GM23248 (cell line): ENCODE data around the gene CNIH2. TPM values are rescaled to one million over a fixed set of nuclear protein-coding genes. Genes with fewer than 3 reads are reported as not detected.

Source experiments
- DNase-seq: peaks from one replicate; pipeline ENCODE4 v3.0.0-alpha.2; 2015
- H2AFZ ChIP-seq: fragments of 200-600 bp; sonication (generic); 2 replicates; pipeline ENCODE4 v1.6.1; 2016; ENCODE audit warnings: antibody characterized with exemption
- H3F3A ChIP-seq: fragments of 200-600 bp; sonication (generic); 2 replicates; pipeline ENCODE4 v1.6.1; 2016; ENCODE audit warnings: mild to moderate bottlenecking, antibody characterized with exemption, mixed run types; ENCODE audit not compliant: insufficient read depth
- H3K27ac ChIP-seq: fragments of 200-600 bp; sonication (generic); 2 replicates; pipeline ENCODE4 v1.5.1; 2016; ENCODE audit warnings: mild to moderate bottlenecking
- H3K27me3 ChIP-seq: fragments of 200-600 bp; sonication (generic); replicated peaks from 2 replicates; pipeline ENCODE4 v1.6.1; 2016; ENCODE audit warnings: mild to moderate bottlenecking; ENCODE audit not compliant: insufficient read depth
- H3K36me3 ChIP-seq: fragments of 200-600 bp; sonication (generic); 2 replicates; pipeline ENCODE4 v1.6.1; 2016; ENCODE audit warnings: low read depth, mild to moderate bottlenecking
- H3K4me1 ChIP-seq: fragments of 200-600 bp; sonication (generic); 2 replicates; pipeline ENCODE4 v1.6.1; 2016; ENCODE audit warnings: mild to moderate bottlenecking; ENCODE audit not compliant: insufficient read depth
- H3K4me2 ChIP-seq: fragments of 200-600 bp; sonication (generic); one replicate; pipeline ENCODE4 v1.6.1; 2016; ENCODE audit warnings: mild to moderate bottlenecking; ENCODE audit not compliant: unreplicated experiment
- H3K4me3 ChIP-seq: fragments of 200-600 bp; sonication (generic); 2 replicates; pipeline ENCODE4 v1.5.1; 2016; ENCODE audit warnings: mild to moderate bottlenecking
- H3K79me2 ChIP-seq: fragments of 200-600 bp; sonication (generic); 2 replicates; pipeline ENCODE4 v1.6.1; 2016; ENCODE audit warnings: mild to moderate bottlenecking; ENCODE audit not compliant: insufficient read depth
- H3K9ac ChIP-seq: fragments of 200-600 bp; sonication (generic); 2 replicates; pipeline ENCODE4 v1.6.1; 2016; ENCODE audit warnings: mild to moderate bottlenecking
- H3K9me2 ChIP-seq: fragments of 200-600 bp; sonication (generic); 2 replicates; pipeline ENCODE4 v1.6.1; 2016; ENCODE audit warnings: mixed run types, mild to moderate bottlenecking, moderate library complexity; ENCODE audit not compliant: insufficient read depth
- H3K9me3 ChIP-seq: fragments of 200-600 bp; sonication (generic); one replicate; pipeline ENCODE4 v1.6.1; 2017; ENCODE audit warnings: low read depth
- H4K20me1 ChIP-seq: fragments of 200-600 bp; sonication (generic); 2 replicates; pipeline ENCODE4 v1.6.0; 2016; ENCODE audit not compliant: insufficient read depth
- EZH2 ChIP-seq: fragments of 200-600 bp; sonication (generic); IDR thresholded peaks from 2 replicates; pipeline ENCODE4 v1.6.1; 2018; ENCODE audit warnings: antibody characterized with exemption, mild to moderate bottlenecking; ENCODE audit not compliant: insufficient read depth, poor library complexity, severe bottlenecking
- EZH2phosphoT487 ChIP-seq: fragments of 200-600 bp; sonication (generic); IDR thresholded peaks from 2 replicates; pipeline ENCODE4 v1.6.1; 2018; ENCODE audit warnings: antibody characterized with exemption, moderate library complexity, mild to moderate bottlenecking, low read depth; ENCODE audit not compliant: insufficient read depth
- WGBS, 2 experiments: methylation state at CpG; one replicate each; pipeline ENCODE4 v1.1.6; 2015 to 2017; ENCODE audit warnings: low lambda C conversion rate in 2 of 2, low coverage in 1 of 2; ENCODE audit errors: missing lambda C conversion rate in 2 of 2; 5-methylcytosine and 5-hydroxymethylcytosine counted together
- in situ Hi-C: fragments of 300-500 bp; cut with MboI; formaldehyde crosslinking; loops from 2 replicates; pipeline ENCODE4 v1.15.0; 2020
- polyA plus RNA-seq: library from polyadenylated mRNA; unstranded; fragments of >200 nt; fragmentation: Nextera tagmentation; extraction: Ambion mirVana; gene quantifications from 2 replicates; pipeline ENCODE4 v1.2.1, GENCODE V29; 2016
- total RNA-seq: library from RNA; depleted of rRNA; stranded (reverse); fragments of >200 nt; shearing (Covaris generic); gene quantifications from 2 replicates; pipeline ENCODE4 v1.2.3, GENCODE V29; 2014

CNIH2 gene
- total and polyA plus RNA-seq, 2 experiments from 2014 or later = 0.50 to 1.4 TPM

DNA sequence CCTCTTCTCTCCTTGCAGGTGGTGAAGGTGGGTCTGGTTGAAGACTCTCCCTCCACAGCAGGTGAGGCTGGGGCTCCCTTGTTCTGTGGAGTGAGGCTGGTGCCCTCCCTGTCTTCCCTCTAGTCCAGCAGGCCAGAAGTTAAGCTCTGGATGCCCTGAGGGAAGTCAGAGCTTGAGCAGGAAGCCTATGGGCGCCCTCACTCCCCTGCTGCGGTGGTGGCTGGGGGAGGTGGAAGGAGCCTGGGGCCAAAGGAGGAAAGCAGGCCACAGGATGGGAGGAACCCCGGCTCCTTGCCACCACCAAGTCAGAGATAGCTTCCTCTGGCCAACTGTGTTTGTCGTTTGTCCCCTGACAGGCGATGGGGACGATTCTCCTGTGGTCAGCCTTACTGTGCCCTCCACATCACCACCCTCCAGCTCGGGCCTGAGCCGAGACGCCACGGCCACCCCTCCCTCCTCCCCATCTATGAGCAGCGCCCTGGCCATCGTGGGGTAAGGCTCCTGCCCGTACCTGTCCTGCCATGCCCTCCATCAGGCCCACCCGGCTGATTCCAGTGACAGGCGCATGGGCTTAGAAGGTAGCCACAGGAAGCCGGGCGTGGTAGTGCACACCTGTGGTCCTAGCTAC, 39.1 kb upstream of the CNIH2 start:
- Histone ChIP-seq H3F3A (no peaks in the 10 kb centered on the region), H3K27me3 (no peaks in the 10 kb centered on the region), H3K4me1 (no peaks in the 10 kb centered on the region), H3K4me3 (no peak overlapping the region), H3K9me3 (no peaks in the 10 kb centered on the region), H3K4me2 (no peak overlapping the region), H4K20me1 (no peaks in the 10 kb centered on the region), H3K9ac (no peak overlapping the region), H3K9me2 (no peaks in the 10 kb centered on the region), H3K36me3 (peaks cover 18% of the 10 kb centered on the region; the same call in 1 of the 2 replicates), H2AFZ (no peak overlapping the region), H3K79me2 (no peaks in the 10 kb centered on the region), H3K27ac (no peak overlapping the region)
- in situ Hi-C loops = no loop called here
- DNase-seq = no peak
- WGBS, 2 experiments = 92 to 94% methylated on average over 16 to 17 of the region's 17 CpGs
- TF ChIP-seq EZH2 (no peak), EZH2phosphoT487 (no peak)

DNA sequence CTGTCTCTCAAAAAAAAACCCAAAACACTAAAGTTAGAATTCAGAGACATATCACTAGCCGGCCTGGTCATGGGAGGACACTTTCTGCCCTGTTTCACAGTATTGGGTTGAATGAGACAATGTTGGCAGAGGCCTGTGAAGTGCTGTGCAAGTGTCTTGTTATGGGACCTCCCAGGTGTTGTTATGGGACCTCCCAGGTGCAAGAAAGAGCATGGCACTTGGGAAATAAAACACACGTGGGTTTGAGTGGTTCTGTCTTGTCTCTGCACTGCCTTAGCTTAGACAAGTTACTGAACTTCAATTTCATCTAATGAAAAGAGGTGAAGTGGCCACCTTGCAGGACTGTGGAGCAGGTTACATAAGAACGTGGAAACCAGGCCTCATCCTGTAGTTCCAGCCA, 38.5 kb upstream of the CNIH2 start:
- no peak for DNase-seq
- Histone ChIP-seq H3K9me2 (no peaks in the 10 kb centered on the region), H3K9ac (no peak overlapping the region), H3K4me1 (no peaks in the 10 kb centered on the region), H3K4me3 (no peak overlapping the region), H3K36me3 (peaks cover 13% of the 10 kb centered on the region; the same call in 1 of the 2 replicates), H3K27ac (no peak overlapping the region), H3K9me3 (no peaks in the 10 kb centered on the region), H2AFZ (no peak overlapping the region), H3K4me2 (no peak overlapping the region), H3K27me3 (no peaks in the 10 kb centered on the region), H3F3A (no peaks in the 10 kb centered on the region), H3K79me2 (no peaks in the 10 kb centered on the region), H4K20me1 (no peaks in the 10 kb centered on the region)
- in situ Hi-C loops = no loop called here
- TF ChIP-seq EZH2phosphoT487 (no peak), EZH2 (no peak)
- WGBS, 2 experiments = 56 to 68% methylated on average over 3 of the region's 3 CpGs

DNA sequence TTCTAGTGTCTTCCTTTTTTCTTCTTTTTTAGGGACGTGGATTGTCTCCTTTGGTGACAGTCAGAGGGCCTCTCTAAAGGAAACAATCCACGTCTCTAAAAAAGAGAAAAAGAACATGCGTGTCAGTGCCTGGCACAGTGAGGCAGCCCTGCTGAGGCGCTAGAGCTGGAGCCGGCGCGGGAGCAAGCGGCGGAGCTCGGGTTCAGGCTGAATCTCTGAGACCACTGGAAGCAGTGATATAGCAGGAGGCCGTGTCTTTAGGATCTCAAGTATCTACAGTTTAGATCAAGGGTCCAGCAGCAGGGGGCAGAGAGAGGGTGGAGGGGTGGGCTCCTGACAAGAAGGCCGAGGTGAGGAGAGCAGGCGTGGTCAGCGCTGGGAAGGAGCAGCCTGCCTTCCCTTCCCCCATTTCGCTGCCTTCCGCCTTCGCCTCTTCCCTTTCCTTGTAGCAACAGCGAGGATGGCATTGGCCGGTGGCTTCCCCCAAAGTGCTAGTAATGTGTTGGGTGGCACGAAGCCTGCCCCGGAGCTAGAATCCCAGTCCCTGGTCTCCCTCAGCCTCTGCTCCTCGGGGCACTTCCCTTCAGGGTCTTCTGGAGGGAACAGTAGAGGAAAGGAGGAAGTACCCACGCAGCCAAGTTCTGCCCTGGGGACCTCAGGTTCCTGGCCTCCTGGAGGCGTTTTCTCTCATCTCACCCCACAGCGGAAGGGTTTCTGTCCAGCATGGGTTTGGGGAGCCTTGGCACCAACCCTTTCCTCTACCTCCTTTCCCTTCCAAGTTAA, 37.8 kb upstream of the CNIH2 start:
- TF ChIP-seq EZH2 = no peak
- TF ChIP-seq EZH2phosphoT487 = no peak

DNA sequence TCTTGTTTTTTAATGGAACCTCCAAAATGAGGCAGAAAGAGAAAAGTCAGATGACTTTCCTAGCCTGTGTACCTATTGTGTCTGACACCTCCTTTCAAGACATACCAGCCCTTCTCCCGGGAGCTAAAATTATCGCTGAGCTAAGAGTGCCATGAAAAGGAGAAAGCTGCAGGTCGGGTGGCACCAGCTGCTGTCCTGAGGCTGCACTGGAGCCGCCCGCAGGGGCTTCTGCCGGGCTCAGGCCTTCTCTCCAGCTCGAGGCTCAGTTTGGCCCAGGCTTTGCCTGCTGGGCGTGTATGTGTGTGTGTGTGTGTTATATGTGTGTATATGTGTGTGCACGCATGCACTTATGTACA, 37.2 kb upstream of the CNIH2 start:
- Histone ChIP-seq H3K9ac (no peak overlapping the region), H3K79me2 (no peaks in the 10 kb centered on the region), H3K4me1 (no peaks in the 10 kb centered on the region), H2AFZ (no peak overlapping the region), H3F3A (no peaks in the 10 kb centered on the region), H3K4me2 (no peak overlapping the region), H3K9me3 (no peaks in the 10 kb centered on the region), H4K20me1 (no peaks in the 10 kb centered on the region), H3K9me2 (no peaks in the 10 kb centered on the region), H3K4me3 (no peak overlapping the region), H3K36me3 (peaks cover 8% of the 10 kb centered on the region; the same call in 1 of the 2 replicates), H3K27ac (no peak overlapping the region), H3K27me3 (no peaks in the 10 kb centered on the region)
- TF ChIP-seq EZH2phosphoT487 = no peak
- no peak for TF ChIP-seq EZH2
- WGBS, 2 experiments = 87 to 90% methylated on average over 9 of the region's 9 CpGs
- in situ Hi-C loops = no loop called here
- DNase-seq = no peak

More for the DNA sequence above, 37.8 kb upstream of the CNIH2 start:
- Histone ChIP-seq H3K79me2 (no peaks in the 10 kb centered on the region), H3K36me3 (peaks cover 9% of the 10 kb centered on the region; the same call in 1 of the 2 replicates), H3K4me3 (no peak overlapping the region), H3K27ac (no peak overlapping the region), H3K9me2 (no peaks in the 10 kb centered on the region), H3K9ac (no peak overlapping the region), H3K4me1 (no peaks in the 10 kb centered on the region), H2AFZ (no peak overlapping the region), H3K9me3 (no peaks in the 10 kb centered on the region), H3K4me2 (no peak overlapping the region), H3F3A (no peaks in the 10 kb centered on the region), H3K27me3 (no peaks in the 10 kb centered on the region), H4K20me1 (no peaks in the 10 kb centered on the region)
- 86 to 87% methylated on average over 22 to 25 of the region's 25 CpGs for WGBS, 2 experiments
- in situ Hi-C loops = no loop called here
- DNase-seq = no peak
